ENCODE data around the gene CCDC91. TPM values are rescaled to one million over a fixed set of nuclear protein-coding genes. Genes with fewer than 3 reads are reported as not detected.

The CCDC91 gene
- total RNA-seq, 1 experiment from 2014 or later = 35.9 TPM

DNA sequence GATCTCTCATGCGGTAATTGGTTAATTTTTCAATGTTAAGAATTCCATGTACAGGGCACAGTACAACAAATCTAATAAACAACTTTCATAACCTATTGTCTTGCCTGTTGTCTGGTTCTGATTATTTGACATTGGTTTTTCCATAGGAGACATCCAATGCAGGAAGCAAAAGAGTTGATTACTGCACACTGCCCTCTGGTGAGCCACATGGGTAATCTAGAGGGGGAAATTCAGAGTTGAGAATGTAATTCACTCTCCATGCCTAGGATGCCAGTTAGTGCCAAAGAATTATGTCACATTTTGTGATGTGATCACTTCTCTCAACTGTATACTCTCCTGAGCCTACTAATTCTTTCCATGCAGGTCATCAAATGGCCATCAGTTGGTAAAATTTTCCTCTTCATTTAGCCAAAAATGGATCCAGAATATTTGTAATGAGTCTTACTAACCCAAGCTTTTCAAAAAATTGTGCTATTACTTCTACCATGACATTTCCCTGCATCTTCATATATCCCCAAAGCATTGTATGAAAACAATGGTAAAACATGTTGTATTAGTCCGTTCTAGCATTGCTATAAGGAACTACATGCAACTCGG is 17.7 kb upstream of the CCDC91 start:
- no TSS peak for BruUV-seq (replicated peaks)
- Mint-ChIP-seq H3K4me1 (ENCODE audit: insufficient read depth, unreplicated experiment) (peaks cover 10% of the 10 kb centered on the region), H3K4me3 (ENCODE audit: unreplicated experiment) (no peak overlapping the region), H3K27ac (ENCODE audit: low read depth, unreplicated experiment) (no peak overlapping the region), H3K9me3 (ENCODE audit: unreplicated experiment) (no peaks in the 10 kb centered on the region), H3K36me3 (ENCODE audit: insufficient read depth, unreplicated experiment) (no peaks in the 10 kb centered on the region), H3K27me3 (ENCODE audit: insufficient read depth, unreplicated experiment) (no peaks in the 10 kb centered on the region)
- peak; percentile 78 for DNase-seq (ENCODE audit: unreplicated experiment)
- ChIA-PET CTCF (interaction anchor here (0.6 to 4.1 kb wide), 10 partner anchors 14 to 1240 kb away, joined by 3 to 28 read pairs (median 3); no protein-coding TSS in a partner anchor), POLR2A (interaction anchor here (1.3 to 3.4 kb wide), 4 partner anchors 10 to 350 kb away, joined by 3 to 16 read pairs (median 10); partner anchors contain the start of gene CCDC91)
- intact Hi-C loops (cut with micrococcal nuclease) = loop anchor here (1.0 to 10.0 kb wide), 6 partner anchors 203 to 700 kb away; no protein-coding TSS in a partner anchor
- TF ChIP-seq, protein P1, sequence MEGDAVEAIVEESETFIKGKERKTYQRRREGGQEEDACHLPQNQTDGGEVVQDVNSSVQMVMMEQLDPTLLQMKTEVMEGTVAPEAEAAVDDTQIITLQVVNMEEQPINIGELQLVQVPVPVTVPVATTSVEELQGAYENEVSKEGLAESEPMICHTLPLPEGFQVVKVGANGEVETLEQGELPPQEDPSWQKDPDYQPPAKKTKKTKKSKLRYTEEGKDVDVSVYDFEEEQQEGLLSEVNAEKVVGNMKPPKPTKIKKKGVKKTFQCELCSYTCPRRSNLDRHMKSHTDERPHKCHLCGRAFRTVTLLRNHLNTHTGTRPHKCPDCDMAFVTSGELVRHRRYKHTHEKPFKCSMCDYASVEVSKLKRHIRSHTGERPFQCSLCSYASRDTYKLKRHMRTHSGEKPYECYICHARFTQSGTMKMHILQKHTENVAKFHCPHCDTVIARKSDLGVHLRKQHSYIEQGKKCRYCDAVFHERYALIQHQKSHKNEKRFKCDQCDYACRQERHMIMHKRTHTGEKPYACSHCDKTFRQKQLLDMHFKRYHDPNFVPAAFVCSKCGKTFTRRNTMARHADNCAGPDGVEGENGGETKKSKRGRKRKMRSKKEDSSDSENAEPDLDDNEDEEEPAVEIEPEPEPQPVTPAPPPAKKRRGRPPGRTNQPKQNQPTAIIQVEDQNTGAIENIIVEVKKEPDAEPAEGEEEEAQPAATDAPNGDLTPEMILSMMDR (IDR thresholded peaks at IDR 0.05; ENCODE audit: unreplicated experiment) = peak; percentile 63

DNA sequence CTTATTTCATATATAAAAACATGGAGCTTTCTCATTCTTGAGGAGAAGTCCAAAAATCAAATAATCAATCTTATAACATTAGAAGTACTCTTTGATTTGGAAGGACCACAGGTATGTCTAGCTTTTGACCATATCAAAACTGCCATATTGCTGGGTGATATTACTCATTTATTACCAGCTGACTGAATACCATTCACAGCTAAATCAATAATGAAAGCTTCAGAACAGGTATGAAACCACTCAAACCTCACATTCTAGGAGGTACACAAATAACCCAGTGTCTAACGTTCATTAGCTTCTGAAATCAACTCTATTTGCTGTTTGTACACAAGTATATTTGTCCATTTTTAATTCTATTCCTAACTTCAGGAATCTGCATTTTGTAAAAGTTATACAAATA is 16.8 kb upstream of the CCDC91 start:
- TF ChIP-seq, protein P1 (IDR thresholded peaks at IDR 0.05; ENCODE audit: unreplicated experiment) = no peak
- no TSS peak for BruUV-seq (replicated peaks)
- H3K9me3 Mint-ChIP-seq (ENCODE audit: unreplicated experiment) = no peaks in the 10 kb centered on the region
- H3K36me3 Mint-ChIP-seq (ENCODE audit: insufficient read depth, unreplicated experiment) = no peaks in the 10 kb centered on the region
- intact Hi-C loops (cut with micrococcal nuclease) = loop anchor here (5.0 to 10.0 kb wide), 3 partner anchors 329 to 699 kb away; no protein-coding TSS in a partner anchor
- peaks cover 10% of the 10 kb centered on the region for H3K4me1 Mint-ChIP-seq (ENCODE audit: insufficient read depth, unreplicated experiment)
- no peak for DNase-seq (ENCODE audit: unreplicated experiment)
- H3K27ac Mint-ChIP-seq (ENCODE audit: low read depth, unreplicated experiment) = no peak overlapping the region
- CTCF ChIA-PET = interaction anchor here (0.6 to 4.1 kb wide), 10 partner anchors 15 to 826 kb away, joined by 3 to 28 read pairs (median 3); no protein-coding TSS in a partner anchor
- H3K4me3 Mint-ChIP-seq (ENCODE audit: unreplicated experiment) = no peak overlapping the region
- H3K27me3 Mint-ChIP-seq (ENCODE audit: insufficient read depth, unreplicated experiment) = no peaks in the 10 kb centered on the region
- POLR2A ChIA-PET = interaction anchor here (0.6 to 3.4 kb wide), 7 partner anchors 17 to 452 kb away, joined by 3 to 16 read pairs (median 3); partner anchors contain the start of gene CCDC91

DNA sequence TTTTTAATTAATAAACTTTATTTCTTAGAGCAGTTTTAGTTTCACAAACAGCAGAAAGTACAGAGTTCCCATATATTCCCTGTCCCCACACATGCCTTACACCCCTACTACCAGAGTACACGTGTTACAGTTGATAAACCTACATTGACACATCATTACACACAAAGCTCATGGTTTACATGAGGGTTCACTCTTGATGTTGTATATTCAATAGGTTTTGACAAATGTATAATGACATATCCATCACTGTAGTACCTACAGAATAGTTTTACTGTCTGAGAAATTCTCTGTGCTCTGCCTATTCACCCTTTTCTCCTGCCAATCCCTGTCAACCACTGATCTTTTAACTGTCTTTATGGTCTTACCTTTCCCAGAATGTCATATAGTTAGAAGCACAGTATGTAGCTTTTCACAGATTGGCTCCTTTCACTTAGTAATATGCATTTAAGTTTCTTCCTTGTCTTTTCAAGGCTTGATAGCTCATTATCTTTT is 15.1 kb upstream of the CCDC91 start:
- H3K27me3 Mint-ChIP-seq (ENCODE audit: insufficient read depth, unreplicated experiment) = no peaks in the 10 kb centered on the region
- no peak overlapping the region for H3K4me3 Mint-ChIP-seq (ENCODE audit: unreplicated experiment)
- H3K4me1 Mint-ChIP-seq (ENCODE audit: insufficient read depth, unreplicated experiment) = peaks cover 10% of the 10 kb centered on the region
- H3K9me3 Mint-ChIP-seq (ENCODE audit: unreplicated experiment) = no peaks in the 10 kb centered on the region
- POLR2A ChIA-PET = interaction anchor here (0.6 to 1.0 kb wide), 2 partner anchors 14 to 286 kb away, joined by 3 read pairs; no protein-coding TSS in a partner anchor
- no TSS peak for BruUV-seq (replicated peaks)
- H3K36me3 Mint-ChIP-seq (ENCODE audit: insufficient read depth, unreplicated experiment) = no peaks in the 10 kb centered on the region
- DNase-seq (ENCODE audit: unreplicated experiment) = no peak
- TF ChIP-seq, protein P1 (IDR thresholded peaks at IDR 0.05; ENCODE audit: unreplicated experiment) = no peak
- intact Hi-C loops (cut with micrococcal nuclease) = loop anchor here (10.0 kb wide), 2 partner anchors 330 to 360 kb away; no protein-coding TSS in a partner anchor
- CTCF ChIA-PET = interaction anchor here (0.5 to 1.6 kb wide), 5 partner anchors 205 to 698 kb away, joined by 3 to 5 read pairs (median 4); no protein-coding TSS in a partner anchor
- H3K27ac Mint-ChIP-seq (ENCODE audit: low read depth, unreplicated experiment) = no peak overlapping the region

DNA sequence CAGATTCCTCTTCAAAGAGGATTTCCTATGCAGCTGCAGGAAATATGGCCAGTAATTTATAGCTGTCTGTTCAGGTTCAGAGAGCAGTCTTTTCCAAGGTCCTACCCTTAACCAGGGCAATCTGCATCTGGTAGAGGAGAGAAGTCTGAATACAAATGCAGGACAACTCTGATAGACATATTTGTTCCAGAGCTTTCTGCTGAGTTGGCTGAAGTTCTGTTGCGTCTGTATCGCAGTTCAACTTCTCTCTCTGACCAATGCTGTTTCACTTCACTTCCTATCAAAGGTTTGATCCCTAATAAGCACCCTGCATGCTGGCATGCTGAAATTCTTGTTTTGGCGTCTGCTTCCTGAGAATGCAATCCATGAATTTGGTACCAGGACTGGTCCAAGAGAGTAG is 14.0 kb upstream of the CCDC91 start:
- H3K27me3 Mint-ChIP-seq (ENCODE audit: insufficient read depth, unreplicated experiment) = no peaks in the 10 kb centered on the region
- POLR2A ChIA-PET = no interaction called here
- TF ChIP-seq, protein P1 (IDR thresholded peaks at IDR 0.05; ENCODE audit: unreplicated experiment) = no peak
- CTCF ChIA-PET = interaction anchor here (0.6 to 1.6 kb wide), 2 partner anchors 26 to 696 kb away, joined by 3 to 4 read pairs; no protein-coding TSS in a partner anchor
- H3K9me3 Mint-ChIP-seq (ENCODE audit: unreplicated experiment) = no peaks in the 10 kb centered on the region
- intact Hi-C loops (cut with micrococcal nuclease) = loop anchor here (10.0 kb wide), 2 partner anchors 331 to 359 kb away; no protein-coding TSS in a partner anchor
- peaks cover 8% of the 10 kb centered on the region for H3K4me1 Mint-ChIP-seq (ENCODE audit: insufficient read depth, unreplicated experiment)
- H3K36me3 Mint-ChIP-seq (ENCODE audit: insufficient read depth, unreplicated experiment) = no peaks in the 10 kb centered on the region
- no peak overlapping the region for H3K27ac Mint-ChIP-seq (ENCODE audit: low read depth, unreplicated experiment)
- no TSS peak for BruUV-seq (replicated peaks)
- DNase-seq (ENCODE audit: unreplicated experiment) = no peak
- H3K4me3 Mint-ChIP-seq (ENCODE audit: unreplicated experiment) = no peak overlapping the region

Data from MCF 10A (cell line).